SH-SY5Y (cell line): ENCODE data around the gene ZBTB4.

Source experiments
- GATA2 ChIP-seq: IDR thresholded peaks from 2 replicates; pipeline ENCODE4 v1.6.1; 2011; ENCODE audit warnings: mild to moderate bottlenecking, low read depth, low read length
- GATA3 ChIP-seq: IDR thresholded peaks from 2 replicates; pipeline ENCODE4 v1.6.1; 2011; ENCODE audit warnings: low read depth, mild to moderate bottlenecking, low read length, moderate library complexity

DNA sequence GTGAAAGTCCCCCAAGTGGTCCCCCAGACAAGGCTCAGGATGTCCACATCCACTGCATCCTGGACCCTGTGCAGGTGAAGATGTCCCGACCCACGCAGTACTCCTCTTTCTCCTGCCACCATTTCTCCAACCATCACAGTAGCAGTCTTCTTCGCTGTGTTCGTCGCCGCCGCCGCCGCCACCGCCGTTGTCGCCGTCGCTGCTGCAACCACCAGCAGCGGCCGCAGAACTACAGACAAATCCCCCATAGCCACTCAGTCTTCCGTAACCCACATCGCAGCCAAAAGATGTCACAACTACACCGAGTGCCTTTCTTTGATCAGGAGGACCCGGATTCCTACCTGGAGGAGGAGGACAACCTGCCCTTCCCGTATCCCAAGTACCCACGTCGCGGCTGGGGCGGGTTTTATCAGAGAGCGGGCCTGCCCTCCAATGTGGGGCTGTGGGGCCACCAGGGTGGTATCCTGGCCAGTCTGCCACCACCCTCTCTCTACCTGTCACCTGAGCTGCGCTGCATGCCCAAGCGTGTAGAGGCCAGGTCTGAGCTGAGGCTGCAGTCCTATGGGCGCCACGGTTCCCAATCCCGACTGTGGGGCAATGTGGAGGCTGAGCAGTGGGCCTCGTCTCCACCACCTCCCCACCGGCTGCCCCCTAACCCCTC is 53.1 kb downstream of the ZBTB4 start:
- no peak for TF ChIP-seq GATA2
- TF ChIP-seq GATA3, result no peak
